ENCODE data around the gene EDAR.

Gene EDAR

GRCh38 chr2:108868911-108869310 is 120.1 kb downstream of the EDAR start:
- DNase-seq (ENCODE audit: low read depth): no peak
- H3K4me3 ChIP-seq (ENCODE audit: control insufficient read depth, low read depth, low read length): no peak overlapping the region
- TF ChIP-seq, protein P1, sequence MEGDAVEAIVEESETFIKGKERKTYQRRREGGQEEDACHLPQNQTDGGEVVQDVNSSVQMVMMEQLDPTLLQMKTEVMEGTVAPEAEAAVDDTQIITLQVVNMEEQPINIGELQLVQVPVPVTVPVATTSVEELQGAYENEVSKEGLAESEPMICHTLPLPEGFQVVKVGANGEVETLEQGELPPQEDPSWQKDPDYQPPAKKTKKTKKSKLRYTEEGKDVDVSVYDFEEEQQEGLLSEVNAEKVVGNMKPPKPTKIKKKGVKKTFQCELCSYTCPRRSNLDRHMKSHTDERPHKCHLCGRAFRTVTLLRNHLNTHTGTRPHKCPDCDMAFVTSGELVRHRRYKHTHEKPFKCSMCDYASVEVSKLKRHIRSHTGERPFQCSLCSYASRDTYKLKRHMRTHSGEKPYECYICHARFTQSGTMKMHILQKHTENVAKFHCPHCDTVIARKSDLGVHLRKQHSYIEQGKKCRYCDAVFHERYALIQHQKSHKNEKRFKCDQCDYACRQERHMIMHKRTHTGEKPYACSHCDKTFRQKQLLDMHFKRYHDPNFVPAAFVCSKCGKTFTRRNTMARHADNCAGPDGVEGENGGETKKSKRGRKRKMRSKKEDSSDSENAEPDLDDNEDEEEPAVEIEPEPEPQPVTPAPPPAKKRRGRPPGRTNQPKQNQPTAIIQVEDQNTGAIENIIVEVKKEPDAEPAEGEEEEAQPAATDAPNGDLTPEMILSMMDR (IDR thresholded peaks at IDR 0.05; ENCODE audit: control insufficient read depth, insufficient read depth, low read depth, low read length, missing control alignments): no peak

- DNase-seq (ENCODE audit: low read depth): no peak
- TF ChIP-seq, protein P1 (IDR thresholded peaks at IDR 0.05; ENCODE audit: control insufficient read depth, insufficient read depth, low read depth, low read length, missing control alignments): no peak
- H3K4me3 ChIP-seq (ENCODE audit: control insufficient read depth, low read depth, low read length): no peak overlapping the region
Observed at GRCh38 chr2:108866041-108866440, 123.0 kb downstream of the EDAR start.

DNA sequence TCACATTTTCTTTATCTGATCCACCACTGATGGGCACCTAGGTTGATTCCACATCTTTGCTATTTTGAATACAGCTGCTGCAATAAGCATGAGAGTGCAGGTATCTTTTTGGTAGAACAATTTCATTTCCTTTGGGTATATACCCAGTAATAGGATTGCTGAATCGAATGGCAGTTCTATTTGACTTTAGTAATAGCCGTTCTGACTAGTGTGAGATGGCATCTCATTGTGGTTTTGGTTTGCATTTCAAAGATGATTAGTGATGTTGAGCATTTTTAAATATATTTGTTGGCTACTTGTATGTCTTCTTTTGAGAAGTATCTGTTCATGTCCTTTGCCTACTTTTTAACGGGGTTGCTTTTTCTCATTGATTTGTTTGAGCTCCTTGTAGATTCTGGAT is 130.1 kb downstream of the EDAR start:
- H3K4me3 ChIP-seq (ENCODE audit: control insufficient read depth, low read depth, low read length): no peak overlapping the region
- peak; percentile 13 for DNase-seq (ENCODE audit: low read depth)
- TF ChIP-seq, protein P1 (IDR thresholded peaks at IDR 0.05; ENCODE audit: control insufficient read depth, insufficient read depth, low read depth, low read length, missing control alignments): no peak

DNA sequence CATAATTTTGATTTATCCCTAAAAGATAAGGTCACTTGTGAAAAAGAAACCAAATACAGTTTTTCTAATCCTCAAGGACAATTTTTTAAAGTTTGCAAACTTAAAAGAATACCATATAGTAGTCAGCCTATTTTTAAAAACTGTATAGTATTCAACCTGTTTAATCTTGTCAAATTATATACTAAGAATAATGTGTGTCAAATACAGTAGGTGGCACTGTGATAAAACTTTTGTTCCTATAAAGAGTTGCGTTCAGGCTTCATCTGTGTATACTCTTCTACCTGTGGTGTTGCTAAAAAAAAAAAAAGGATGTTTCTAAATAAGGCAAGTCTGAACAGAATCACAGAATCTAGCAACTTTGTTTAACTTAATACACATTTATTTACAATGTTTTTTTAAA is 133.8 kb downstream of the EDAR start:
- TF ChIP-seq, protein P1 (IDR thresholded peaks at IDR 0.05; ENCODE audit: control insufficient read depth, insufficient read depth, low read depth, low read length, missing control alignments): peak; percentile 12
- no peak overlapping the region for H3K4me3 ChIP-seq (ENCODE audit: control insufficient read depth, low read depth, low read length)
- DNase-seq (ENCODE audit: low read depth): no peak

GRCh38 chr2:108854484-108854883 is 134.5 kb downstream of the EDAR start:
- TF ChIP-seq, protein P1 (IDR thresholded peaks at IDR 0.05; ENCODE audit: control insufficient read depth, insufficient read depth, low read depth, low read length, missing control alignments): no peak
- H3K4me3 ChIP-seq (ENCODE audit: control insufficient read depth, low read depth, low read length): no peak overlapping the region

GRCh38 chr2:108853421-108853820 is 135.6 kb downstream of the EDAR start:
- no peak overlapping the region for H3K4me3 ChIP-seq (ENCODE audit: control insufficient read depth, low read depth, low read length)
- TF ChIP-seq, protein P1 (IDR thresholded peaks at IDR 0.05; ENCODE audit: control insufficient read depth, insufficient read depth, low read depth, low read length, missing control alignments): no peak
- peak; percentile 21 for DNase-seq (ENCODE audit: low read depth)

More at GRCh38 chr2:108854484-108854883, 134.5 kb downstream of the EDAR start:
- DNase-seq (ENCODE audit: low read depth): no peak

GRCh38 chr2:108852375-108852774 is 136.6 kb downstream of the EDAR start:
- no peak for DNase-seq (ENCODE audit: low read depth)
- H3K4me3 ChIP-seq (ENCODE audit: control insufficient read depth, low read depth, low read length): no peak overlapping the region
- TF ChIP-seq, protein P1 (IDR thresholded peaks at IDR 0.05; ENCODE audit: control insufficient read depth, insufficient read depth, low read depth, low read length, missing control alignments): no peak
